Brain microvascular endothelial cell (primary cell): ENCODE results near the gene TRIM56.

Experiments
- DNase-seq: peaks from one replicate; pipeline ENCODE4 v3.0.0-alpha.2; 2020
- H3K27ac ChIP-seq: fragments of 250-450 bp; sonication (Bioruptor Pico); 2 replicates; pipeline ENCODE4 v1.5.1; 2020; ENCODE audit warnings: mild to moderate bottlenecking, moderate library complexity
- H3K27me3 ChIP-seq: fragments of 250-450 bp; sonication (Bioruptor Pico); replicated peaks from 2 replicates; pipeline ENCODE4 v1.5.1; 2020; ENCODE audit warnings: mild to moderate bottlenecking
- H3K36me3 ChIP-seq: fragments of 250-450 bp; sonication (Bioruptor Pico); replicated peaks from 2 replicates; pipeline ENCODE4 v1.5.1; 2020; ENCODE audit warnings: mild to moderate bottlenecking
- H3K4me3 ChIP-seq: 2 replicates; pipeline ENCODE4 v1.5.1; 2011; ENCODE audit warnings: low read depth, mild to moderate bottlenecking, control low read depth, low read length, moderate library complexity
- in situ Hi-C: cut with HindIII; loops from 2 replicates; pipeline ENCODE4 v1.10.0; 2017; ENCODE audit warnings: low sequenced_read_pairs, low pct_ligation_motif_present
- TF ChIP-seq, protein P1 (sequence below): IDR thresholded peaks from 2 replicates; pipeline ENCODE4 v1.5.1; 2011; ENCODE audit warnings: low read depth, mild to moderate bottlenecking, moderate library complexity, low read length, control low read depth, inconsistent platforms; ENCODE audit errors: missing control alignments

Gene TRIM56

DNA sequence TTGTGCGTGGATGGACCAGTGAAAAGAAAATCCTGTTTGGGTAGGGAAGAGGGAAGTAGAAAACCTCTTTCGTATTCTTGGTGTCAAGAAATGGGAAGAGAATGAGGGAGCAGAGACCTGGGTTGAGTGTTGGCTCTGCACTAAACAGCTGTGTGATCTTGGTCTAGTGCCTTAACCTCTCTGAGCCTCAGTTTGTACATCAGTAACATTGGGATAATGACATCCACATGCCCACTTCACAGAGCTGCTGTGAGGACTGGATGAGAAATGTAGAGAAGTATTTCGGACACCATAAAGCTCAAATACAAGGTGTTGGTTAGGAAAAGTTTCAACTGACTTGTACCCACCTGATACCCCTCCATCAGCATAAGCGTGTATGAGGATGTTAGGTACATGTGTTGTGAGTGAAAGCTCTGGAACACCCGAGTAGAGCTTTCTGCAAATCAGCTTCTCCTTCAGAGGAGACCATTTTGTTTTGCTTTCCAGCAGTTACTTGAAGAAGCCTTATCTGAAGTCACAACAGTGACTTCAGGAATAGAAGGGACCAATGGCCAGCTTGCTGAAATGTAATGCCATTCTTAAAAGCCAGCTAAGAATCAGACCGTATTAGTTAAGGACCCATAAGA, 11.2 kb downstream of the TRIM56 start:
- DNase-seq: no peak
- H3K4me3 ChIP-seq: no peak overlapping the region
- H3K27ac ChIP-seq: no peak overlapping the region
- TF ChIP-seq, protein P1, sequence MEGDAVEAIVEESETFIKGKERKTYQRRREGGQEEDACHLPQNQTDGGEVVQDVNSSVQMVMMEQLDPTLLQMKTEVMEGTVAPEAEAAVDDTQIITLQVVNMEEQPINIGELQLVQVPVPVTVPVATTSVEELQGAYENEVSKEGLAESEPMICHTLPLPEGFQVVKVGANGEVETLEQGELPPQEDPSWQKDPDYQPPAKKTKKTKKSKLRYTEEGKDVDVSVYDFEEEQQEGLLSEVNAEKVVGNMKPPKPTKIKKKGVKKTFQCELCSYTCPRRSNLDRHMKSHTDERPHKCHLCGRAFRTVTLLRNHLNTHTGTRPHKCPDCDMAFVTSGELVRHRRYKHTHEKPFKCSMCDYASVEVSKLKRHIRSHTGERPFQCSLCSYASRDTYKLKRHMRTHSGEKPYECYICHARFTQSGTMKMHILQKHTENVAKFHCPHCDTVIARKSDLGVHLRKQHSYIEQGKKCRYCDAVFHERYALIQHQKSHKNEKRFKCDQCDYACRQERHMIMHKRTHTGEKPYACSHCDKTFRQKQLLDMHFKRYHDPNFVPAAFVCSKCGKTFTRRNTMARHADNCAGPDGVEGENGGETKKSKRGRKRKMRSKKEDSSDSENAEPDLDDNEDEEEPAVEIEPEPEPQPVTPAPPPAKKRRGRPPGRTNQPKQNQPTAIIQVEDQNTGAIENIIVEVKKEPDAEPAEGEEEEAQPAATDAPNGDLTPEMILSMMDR: no peak
- H3K36me3 ChIP-seq: no peaks in the 10 kb centered on the region
- no peaks in the 10 kb centered on the region for H3K27me3 ChIP-seq
- in situ Hi-C loops: no loop called here

DNA sequence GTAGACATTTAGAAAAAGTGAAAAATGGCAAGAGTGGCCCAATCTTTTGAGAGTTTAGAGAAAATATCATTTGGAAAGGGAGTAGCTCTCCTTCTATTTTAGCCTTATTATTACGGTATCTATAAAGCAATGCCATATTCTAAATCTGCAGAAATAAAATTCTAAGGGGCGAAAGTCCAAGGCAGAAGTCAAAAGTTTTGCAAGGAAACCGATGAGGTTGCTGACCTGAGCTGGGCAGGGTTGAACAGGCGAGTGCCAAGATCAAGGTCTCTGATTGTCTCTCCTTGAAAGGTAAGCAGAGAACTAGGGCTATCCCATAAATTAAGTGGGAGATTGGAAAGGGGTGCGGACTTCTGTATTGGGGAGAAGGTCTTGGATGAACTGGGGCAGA, 11.7 kb downstream of the TRIM56 start:
- in situ Hi-C loops: no loop called here
- H3K4me3 ChIP-seq: no peak overlapping the region
- H3K36me3 ChIP-seq: no peaks in the 10 kb centered on the region
- no peak for DNase-seq
- TF ChIP-seq, protein P1: no peak
- H3K27me3 ChIP-seq: no peaks in the 10 kb centered on the region
- no peak overlapping the region for H3K27ac ChIP-seq

DNA sequence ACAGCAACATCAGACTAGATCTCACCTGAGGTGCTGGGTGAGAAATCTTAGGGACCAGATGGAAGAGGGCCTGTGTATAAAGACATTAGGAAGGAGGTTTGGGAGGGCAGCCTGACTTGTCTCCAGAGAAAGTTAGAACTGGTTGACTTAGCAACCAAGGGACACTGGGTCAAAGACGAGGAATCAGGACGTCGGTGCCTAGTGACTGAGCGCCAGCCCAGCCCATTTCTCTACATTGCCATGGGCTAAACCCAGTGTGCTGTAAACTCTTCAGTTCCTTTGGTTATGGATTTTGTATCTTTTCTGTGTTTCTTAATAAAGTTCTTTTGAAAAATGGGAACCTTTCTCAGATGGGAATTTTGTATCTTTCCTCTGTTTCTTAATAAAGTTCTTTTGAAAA, 12.3 kb downstream of the TRIM56 start:
- no peak for DNase-seq
- in situ Hi-C loops: no loop called here
- H3K27me3 ChIP-seq: no peaks in the 10 kb centered on the region
- no peaks in the 10 kb centered on the region for H3K36me3 ChIP-seq
- TF ChIP-seq, protein P1: no peak
- H3K4me3 ChIP-seq: no peak overlapping the region
- H3K27ac ChIP-seq: no peak overlapping the region

DNA sequence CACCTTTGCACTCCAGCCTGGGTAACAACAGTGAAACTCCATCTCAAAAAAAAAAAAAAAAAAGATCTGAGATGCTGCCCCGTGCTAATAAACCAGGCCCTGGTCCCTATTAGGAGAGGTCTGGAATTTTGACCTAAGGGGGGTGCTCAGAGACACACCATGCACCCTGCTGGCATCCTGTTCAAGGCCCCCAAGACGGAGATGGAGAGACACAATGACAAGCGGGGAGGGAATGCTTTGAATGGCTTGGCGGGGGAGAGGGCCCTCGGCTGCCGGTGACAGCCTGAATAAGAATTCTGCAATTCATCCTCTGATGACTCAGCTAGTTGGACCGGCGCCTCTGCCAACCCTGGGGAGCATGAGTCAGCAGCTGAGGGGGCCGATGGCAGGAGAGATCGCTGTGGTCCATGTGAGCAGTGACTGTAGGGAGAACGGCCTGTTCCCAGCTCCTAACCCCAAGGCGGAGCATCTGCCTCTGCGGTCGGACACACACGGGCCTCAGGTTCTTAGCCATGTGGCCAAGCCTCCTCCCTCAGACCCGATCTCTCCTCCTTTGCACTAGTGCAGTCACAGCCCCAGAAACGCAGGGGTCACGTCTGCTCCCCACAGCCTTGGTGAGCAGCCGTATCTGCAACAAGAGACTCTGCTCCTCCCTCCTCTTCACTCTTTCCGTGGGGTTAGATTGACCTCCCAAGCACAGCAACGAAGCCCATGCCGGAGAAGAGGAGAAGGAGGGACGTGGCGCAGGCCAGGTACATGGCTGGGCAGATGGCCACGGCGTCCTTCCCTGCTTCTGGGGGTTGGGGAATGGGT, 14.9 kb downstream of the TRIM56 start:
- Histone ChIP-seq H3K27ac (peak overlapping the region; percentile 89), H3K4me3 (peak overlapping the region; percentile 22), H3K36me3 (no peaks in the 10 kb centered on the region), H3K27me3 (no peaks in the 10 kb centered on the region)
- TF ChIP-seq, protein P1: no peak
- DNase-seq: peak; percentile 100
- in situ Hi-C loops: no loop called here

DNA sequence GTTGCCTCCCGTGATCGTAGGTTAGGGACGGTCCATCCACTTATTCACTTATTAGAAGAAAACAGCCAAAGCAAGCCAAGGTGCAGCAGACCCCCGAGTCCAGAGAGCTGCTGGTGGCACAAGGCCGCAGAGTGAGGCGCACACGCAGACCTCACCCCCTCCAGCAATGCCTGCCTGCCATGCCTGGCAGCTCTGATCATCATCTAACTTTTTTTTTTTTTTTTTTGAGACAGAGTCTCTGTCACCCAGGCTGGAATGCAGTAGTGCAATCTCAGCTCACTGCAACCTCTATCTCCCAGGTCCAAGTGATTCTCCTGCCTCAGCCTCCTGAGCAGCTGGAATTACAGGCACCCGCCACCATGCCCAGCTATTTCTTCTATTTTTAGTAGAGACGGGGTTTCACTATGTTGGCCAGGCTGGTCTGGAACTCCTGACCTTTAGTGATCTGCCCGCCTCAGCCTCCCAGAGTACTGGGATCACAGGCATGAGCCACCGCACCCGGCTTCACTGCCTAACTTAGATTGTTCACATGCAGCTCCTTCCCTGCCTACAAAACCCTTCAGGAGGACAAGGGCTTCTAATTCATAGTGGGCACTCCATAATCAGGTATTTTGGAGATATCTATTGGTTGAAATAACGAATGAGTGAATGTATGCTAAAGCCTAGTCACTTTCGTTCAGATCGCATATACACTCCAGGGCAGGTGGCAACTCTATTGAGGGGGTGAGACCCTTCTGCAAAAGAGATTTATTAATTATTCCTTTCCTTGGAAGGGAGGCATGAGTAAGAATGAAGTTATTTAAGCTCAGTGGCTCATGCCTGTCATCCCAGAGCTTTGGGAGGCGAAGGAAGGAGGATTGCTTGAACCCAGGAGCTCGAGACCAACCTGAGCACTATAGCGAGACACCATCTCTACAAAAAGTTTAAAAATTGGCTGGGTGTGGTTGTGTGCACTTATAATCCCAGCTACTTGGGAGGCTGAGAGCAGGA, 15.9 kb downstream of the TRIM56 start:
- DNase-seq: no peak
- in situ Hi-C loops: no loop called here

More for the DNA sequence above, 15.9 kb downstream of the TRIM56 start:
- peak overlapping the region; percentile 89 for H3K27ac ChIP-seq
- no peaks in the 10 kb centered on the region for H3K36me3 ChIP-seq
- TF ChIP-seq, protein P1: no peak
- no peaks in the 10 kb centered on the region for H3K27me3 ChIP-seq
- H3K4me3 ChIP-seq: peak overlapping the region; percentile 22
